Ureter (tissue), 1 donor: Measurements from ENCODE around the gene UBE2H. TPM values are rescaled to one million over a fixed set of nuclear protein-coding genes. Genes with fewer than 3 reads are reported as not detected.
"Not testable (repeated sequence)": the region's sequence is repeated elsewhere in the genome, so short reads cannot be mapped to it uniquely, and the experiment has no call there.

Source experiments
- DNase-seq: peaks from one replicate; pipeline ENCODE4 v3.0.0-alpha.2; 2020; ENCODE audit warnings: low spot score
- total RNA-seq: library from RNA; stranded (reverse); gene quantifications from one replicate; pipeline ENCODE4 v1.2.4, GENCODE V29; 2023
- donor health status: DM: yes; HTN: yes; CAD: no.

UBE2H gene
- total RNA-seq, 1 donor from 2014 or later: 69.7 TPM

GRCh38 chr7:129843978-129844840, 108.6 kb downstream of the UBE2H start:
- DNase-seq: no peak

GRCh38 chr7:129843365-129843898, 109.3 kb downstream of the UBE2H start:
- no peak for DNase-seq

GRCh38 chr7:129841465-129841864, 111.3 kb downstream of the UBE2H start:
- no peak for DNase-seq

GRCh38 chr7:129840757-129841156, 112.0 kb downstream of the UBE2H start:
- DNase-seq: no peak

- no peak for DNase-seq
These were observed 115.8 kb downstream of the UBE2H start for GRCh38 chr7:129836983-129837382.

- no peak for DNase-seq
These were observed 117.2 kb downstream of the UBE2H start for GRCh38 chr7:129835569-129835968.

- DNase-seq: not testable (repeated sequence)
These were observed 119.4 kb downstream of the UBE2H start for GRCh38 chr7:129833353-129833752.

- no peak for DNase-seq
These were observed 120.0 kb downstream of the UBE2H start for GRCh38 chr7:129832701-129833227.

GRCh38 chr7:129832282-129832681, 120.5 kb downstream of the UBE2H start:
- no peak for DNase-seq

- no peak for DNase-seq
These were observed 121.2 kb downstream of the UBE2H start for GRCh38 chr7:129831424-129832058.

- DNase-seq: no peak
These were observed 121.8 kb downstream of the UBE2H start for GRCh38 chr7:129830949-129831348.

GRCh38 chr7:129829737-129830631, 122.8 kb downstream of the UBE2H start:
- DNase-seq: peak; percentile 65

GRCh38 chr7:129828989-129829736, 123.6 kb downstream of the UBE2H start:
- DNase-seq: no peak

GRCh38 chr7:129828078-129828762, 124.5 kb downstream of the UBE2H start:
- DNase-seq: no peak

GRCh38 chr7:129827467-129827990, 125.2 kb downstream of the UBE2H start:
- DNase-seq: no peak

GRCh38 chr7:129826895-129827294, 125.9 kb downstream of the UBE2H start:
- not testable (repeated sequence) for DNase-seq

GRCh38 chr7:129825209-129825970, 127.4 kb downstream of the UBE2H start:
- DNase-seq: peak; percentile 90

- DNase-seq: peak; percentile 50
These were observed 128.2 kb downstream of the UBE2H start for GRCh38 chr7:129824291-129825208.
